Measurements from ENCODE around the gene TMEM242. TPM values are rescaled to one million over a fixed set of nuclear protein-coding genes. Genes with fewer than 3 reads are reported as not detected.

The TMEM242 gene
- polyA plus RNA-seq, 1 donor from 2014 or later = 17.6 TPM

DNA sequence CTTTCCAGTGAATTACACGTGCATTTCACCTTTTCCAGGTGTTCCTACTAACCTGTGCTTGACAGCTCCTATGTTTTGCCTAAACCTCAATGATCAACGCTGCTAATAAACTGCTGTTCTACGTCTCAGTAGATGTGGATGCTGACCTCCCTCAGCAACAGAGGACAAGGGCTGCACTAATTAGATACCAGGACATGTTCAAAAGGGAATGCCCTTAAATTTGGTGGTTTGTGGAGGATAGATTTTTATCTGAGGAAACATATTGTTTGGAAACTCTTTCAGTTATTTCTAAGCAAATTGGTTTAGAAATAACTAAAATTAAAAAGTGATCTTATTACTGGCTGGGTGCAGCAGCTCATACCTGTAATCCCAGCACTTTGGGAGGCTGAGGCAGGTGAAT is 38.6 kb upstream of the TMEM242 start:
- H2AFZ ChIP-seq (ENCODE audit: low read depth, low read length) = no peak overlapping the region
- H3F3A ChIP-seq (ENCODE audit: insufficient read depth, low read length, poor library complexity, severe bottlenecking) = no peaks in the 10 kb centered on the region

DNA sequence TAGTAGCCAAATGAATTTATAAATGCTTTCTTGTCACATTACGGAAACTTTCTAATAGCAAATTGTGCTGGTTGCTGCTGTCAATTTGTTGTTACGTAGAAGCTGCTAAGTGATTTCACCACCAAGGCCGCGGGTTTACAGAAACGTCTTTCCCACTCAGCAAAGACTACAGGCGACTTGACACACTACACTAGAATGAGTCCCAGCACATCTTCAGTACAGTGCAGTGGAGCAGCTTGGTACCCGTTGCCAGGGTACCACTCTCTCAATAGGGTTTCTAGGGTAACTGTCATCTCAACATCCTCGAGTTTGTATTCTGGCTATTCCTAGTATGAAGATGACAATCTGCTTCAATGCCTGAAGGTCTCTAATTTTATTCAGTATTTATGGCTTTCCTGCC is 35.0 kb upstream of the TMEM242 start:
- no peak overlapping the region for H3K9ac ChIP-seq (ENCODE audit: low read length)
- peak; percentile 56 for TF ChIP-seq POLR2AphosphoS5 (IDR thresholded peaks at IDR 0.05)
- TF ChIP-seq, protein P1, sequence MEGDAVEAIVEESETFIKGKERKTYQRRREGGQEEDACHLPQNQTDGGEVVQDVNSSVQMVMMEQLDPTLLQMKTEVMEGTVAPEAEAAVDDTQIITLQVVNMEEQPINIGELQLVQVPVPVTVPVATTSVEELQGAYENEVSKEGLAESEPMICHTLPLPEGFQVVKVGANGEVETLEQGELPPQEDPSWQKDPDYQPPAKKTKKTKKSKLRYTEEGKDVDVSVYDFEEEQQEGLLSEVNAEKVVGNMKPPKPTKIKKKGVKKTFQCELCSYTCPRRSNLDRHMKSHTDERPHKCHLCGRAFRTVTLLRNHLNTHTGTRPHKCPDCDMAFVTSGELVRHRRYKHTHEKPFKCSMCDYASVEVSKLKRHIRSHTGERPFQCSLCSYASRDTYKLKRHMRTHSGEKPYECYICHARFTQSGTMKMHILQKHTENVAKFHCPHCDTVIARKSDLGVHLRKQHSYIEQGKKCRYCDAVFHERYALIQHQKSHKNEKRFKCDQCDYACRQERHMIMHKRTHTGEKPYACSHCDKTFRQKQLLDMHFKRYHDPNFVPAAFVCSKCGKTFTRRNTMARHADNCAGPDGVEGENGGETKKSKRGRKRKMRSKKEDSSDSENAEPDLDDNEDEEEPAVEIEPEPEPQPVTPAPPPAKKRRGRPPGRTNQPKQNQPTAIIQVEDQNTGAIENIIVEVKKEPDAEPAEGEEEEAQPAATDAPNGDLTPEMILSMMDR (IDR thresholded peaks at IDR 0.05; ENCODE audit: poor library complexity, severe bottlenecking) = peak; percentile 47
- TF ChIP-seq MXI1 (conservative IDR thresholded peaks at IDR 0.05; ENCODE audit: poor library complexity, severe bottlenecking) = peak; percentile 24
- no peak for TF ChIP-seq EZH2 (IDR thresholded peaks at IDR 0.05; ENCODE audit: borderline replicate concordance, insufficient read depth, low read length, poor library complexity, severe bottlenecking)
- TF ChIP-seq RAD21 (conservative IDR thresholded peaks at IDR 0.05) = peak; percentile 31
- TF ChIP-seq EP300 (conservative IDR thresholded peaks at IDR 0.05; ENCODE audit: poor library complexity, severe bottlenecking) = peak; percentile 50
- no peak for TF ChIP-seq SMC3 (conservative IDR thresholded peaks at IDR 0.05; ENCODE audit: poor library complexity)
- TF ChIP-seq, protein P2, sequence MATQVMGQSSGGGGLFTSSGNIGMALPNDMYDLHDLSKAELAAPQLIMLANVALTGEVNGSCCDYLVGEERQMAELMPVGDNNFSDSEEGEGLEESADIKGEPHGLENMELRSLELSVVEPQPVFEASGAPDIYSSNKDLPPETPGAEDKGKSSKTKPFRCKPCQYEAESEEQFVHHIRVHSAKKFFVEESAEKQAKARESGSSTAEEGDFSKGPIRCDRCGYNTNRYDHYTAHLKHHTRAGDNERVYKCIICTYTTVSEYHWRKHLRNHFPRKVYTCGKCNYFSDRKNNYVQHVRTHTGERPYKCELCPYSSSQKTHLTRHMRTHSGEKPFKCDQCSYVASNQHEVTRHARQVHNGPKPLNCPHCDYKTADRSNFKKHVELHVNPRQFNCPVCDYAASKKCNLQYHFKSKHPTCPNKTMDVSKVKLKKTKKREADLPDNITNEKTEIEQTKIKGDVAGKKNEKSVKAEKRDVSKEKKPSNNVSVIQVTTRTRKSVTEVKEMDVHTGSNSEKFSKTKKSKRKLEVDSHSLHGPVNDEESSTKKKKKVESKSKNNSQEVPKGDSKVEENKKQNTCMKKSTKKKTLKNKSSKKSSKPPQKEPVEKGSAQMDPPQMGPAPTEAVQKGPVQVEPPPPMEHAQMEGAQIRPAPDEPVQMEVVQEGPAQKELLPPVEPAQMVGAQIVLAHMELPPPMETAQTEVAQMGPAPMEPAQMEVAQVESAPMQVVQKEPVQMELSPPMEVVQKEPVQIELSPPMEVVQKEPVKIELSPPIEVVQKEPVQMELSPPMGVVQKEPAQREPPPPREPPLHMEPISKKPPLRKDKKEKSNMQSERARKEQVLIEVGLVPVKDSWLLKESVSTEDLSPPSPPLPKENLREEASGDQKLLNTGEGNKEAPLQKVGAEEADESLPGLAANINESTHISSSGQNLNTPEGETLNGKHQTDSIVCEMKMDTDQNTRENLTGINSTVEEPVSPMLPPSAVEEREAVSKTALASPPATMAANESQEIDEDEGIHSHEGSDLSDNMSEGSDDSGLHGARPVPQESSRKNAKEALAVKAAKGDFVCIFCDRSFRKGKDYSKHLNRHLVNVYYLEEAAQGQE (IDR thresholded peaks at IDR 0.05; ENCODE audit: borderline replicate concordance) = no peak
- H3K27ac ChIP-seq (ENCODE audit: low read length) = peak overlapping the region; percentile 29
- H3K4me3 ChIP-seq (ENCODE audit: low read length) = peak overlapping the region; percentile 6
- no peaks in the 10 kb centered on the region for H4K20me1 ChIP-seq (ENCODE audit: insufficient read depth)
- no peaks in the 10 kb centered on the region for H3F3A ChIP-seq (ENCODE audit: insufficient read depth, low read length, poor library complexity, severe bottlenecking)
- H3K9me2 ChIP-seq (ENCODE audit: insufficient read depth, low read length) = no peaks in the 10 kb centered on the region
- H3K4me2 ChIP-seq (ENCODE audit: low read length) = no peak overlapping the region
- H3K9me3 ChIP-seq (ENCODE audit: low read length) = no peaks in the 10 kb centered on the region
- peak overlapping the region; percentile 3 for H2AFZ ChIP-seq (ENCODE audit: low read depth, low read length)
- H3K36me3 ChIP-seq (ENCODE audit: insufficient read depth, low read length) = no peaks in the 10 kb centered on the region
- H3K79me2 ChIP-seq (replicated peaks; ENCODE audit: insufficient read depth, low read length) = no peaks in the 10 kb centered on the region
- no peaks in the 10 kb centered on the region for H3K27me3 ChIP-seq (ENCODE audit: insufficient read depth, low read depth, low read length)

More for the DNA sequence above, 38.6 kb upstream of the TMEM242 start:
- Histone ChIP-seq H4K20me1 (ENCODE audit: insufficient read depth) (no peaks in the 10 kb centered on the region), H3K36me3 (ENCODE audit: insufficient read depth, low read length) (no peaks in the 10 kb centered on the region), H3K27ac (ENCODE audit: low read length) (no peak overlapping the region), H3K4me3 (ENCODE audit: low read length) (no peak overlapping the region), H3K9me3 (ENCODE audit: low read length) (no peaks in the 10 kb centered on the region), H3K4me2 (ENCODE audit: low read length) (no peak overlapping the region), H3K79me2 (replicated peaks; ENCODE audit: insufficient read depth, low read length) (no peaks in the 10 kb centered on the region), H3K27me3 (ENCODE audit: insufficient read depth, low read depth, low read length) (no peaks in the 10 kb centered on the region), H3K9me2 (ENCODE audit: insufficient read depth, low read length) (no peaks in the 10 kb centered on the region), H3K9ac (ENCODE audit: low read length) (no peak overlapping the region)
- no peak for TF ChIP-seq TAF1 (IDR thresholded peaks at IDR 0.05; ENCODE audit: low read depth)

DNA sequence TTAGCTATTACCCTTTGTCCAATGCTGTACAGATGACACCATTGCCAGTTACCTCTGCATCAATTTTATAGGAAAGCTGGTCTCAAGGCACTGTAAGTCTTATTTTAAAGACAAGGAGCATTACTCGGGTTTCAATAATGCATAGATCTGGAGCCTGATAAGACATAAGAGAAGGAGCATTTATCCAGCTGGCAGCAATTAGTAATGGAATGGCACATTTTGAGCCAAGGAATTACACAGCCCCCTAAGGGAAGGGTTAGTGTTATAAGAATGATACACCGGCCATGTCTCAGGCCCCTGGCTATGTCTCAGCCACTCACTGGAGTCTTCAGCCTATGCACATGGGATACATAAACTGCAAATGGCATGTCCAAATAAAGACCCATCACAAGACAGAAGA is 23.1 kb upstream of the TMEM242 start:
- Histone ChIP-seq H3K27ac (ENCODE audit: low read length) (no peak overlapping the region), H3K27me3 (ENCODE audit: insufficient read depth, low read depth, low read length) (no peaks in the 10 kb centered on the region), H3K9me2 (ENCODE audit: insufficient read depth, low read length) (no peaks in the 10 kb centered on the region), H3K79me2 (replicated peaks; ENCODE audit: insufficient read depth, low read length) (no peaks in the 10 kb centered on the region), H3F3A (ENCODE audit: insufficient read depth, low read length, poor library complexity, severe bottlenecking) (no peaks in the 10 kb centered on the region), H3K4me3 (ENCODE audit: low read length) (no peak overlapping the region), H2AFZ (ENCODE audit: low read depth, low read length) (no peak overlapping the region), H4K20me1 (ENCODE audit: insufficient read depth) (no peaks in the 10 kb centered on the region), H3K9ac (ENCODE audit: low read length) (no peak overlapping the region), H3K9me3 (ENCODE audit: low read length) (peaks cover 6% of the 10 kb centered on the region), H3K36me3 (ENCODE audit: insufficient read depth, low read length) (no peaks in the 10 kb centered on the region), H3K4me2 (ENCODE audit: low read length) (no peak overlapping the region)
- no peak for TF ChIP-seq TAF1 (IDR thresholded peaks at IDR 0.05; ENCODE audit: low read depth)
- TF ChIP-seq POLR2AphosphoS5 (IDR thresholded peaks at IDR 0.05) = no peak
- TF ChIP-seq, protein P1 (IDR thresholded peaks at IDR 0.05; ENCODE audit: poor library complexity, severe bottlenecking) = no peak
- no peak for TF ChIP-seq EP300 (conservative IDR thresholded peaks at IDR 0.05; ENCODE audit: poor library complexity, severe bottlenecking)
- TF ChIP-seq, protein P2 (IDR thresholded peaks at IDR 0.05; ENCODE audit: borderline replicate concordance) = no peak
- no peak for TF ChIP-seq MXI1 (conservative IDR thresholded peaks at IDR 0.05; ENCODE audit: poor library complexity, severe bottlenecking)
- TF ChIP-seq RAD21 (conservative IDR thresholded peaks at IDR 0.05) = no peak
- no peak for TF ChIP-seq EZH2 (IDR thresholded peaks at IDR 0.05; ENCODE audit: borderline replicate concordance, insufficient read depth, low read length, poor library complexity, severe bottlenecking)
- no peak for TF ChIP-seq SMC3 (conservative IDR thresholded peaks at IDR 0.05; ENCODE audit: poor library complexity)
